A549 (cell line): ENCODE data around the gene SCO2. TPM values are rescaled to one million over a fixed set of nuclear protein-coding genes. Genes with fewer than 3 reads are reported as not detected.

Source experiments
- ATAC-seq, 2 experiments: fragments of 200-7000 bp in 1 of 2; fragments of >200 bp in 1 of 2; cut with Nextera tagmentation in 1 of 2; cut with Tn5 transposase in 1 of 2; 3 replicates each; pipeline versions ENCODE4 v1.8.0 to v1.9.1; 2018 to 2020; ENCODE audit warnings: mild to moderate bottlenecking in 1 of 2, moderate library complexity in 1 of 2
- CTCF ChIA-PET: fragments of 300-600 bp; sonication (Branson Sonifier 250); formaldehyde crosslinking; extraction: SDS; loops from one replicate; lab custom pipeline; 2021; ENCODE audit warnings: antibody characterized with exemption, inconsistent platforms; lab: Yijun Ruan, JAX
- POLR2A ChIA-PET: fragments of 350-600 bp; formaldehyde crosslinking; extraction: SDS; loops from one replicate; lab custom pipeline; 2021; ENCODE audit warnings: antibody characterized with exemption, inconsistent platforms; lab: Yijun Ruan, JAX
- DNase-seq, 2 experiments: peaks; one replicate each; pipeline versions ENCODE4 v3.0.0 to v3.0.0-alpha.2; 2011 to 2016; ENCODE audit warnings: low read depth in 1 of 2, low spot score in 1 of 2
- FAIRE-seq: peaks from 2 replicates; lab custom pipeline; 2011; peaks lifted over from hg19 to GRCh38; lab: Jason Lieb, UNC
- H3K27ac ChIP-seq, 2 experiments: fragments of >200 bp; sonication (Bioruptor Twin); formaldehyde crosslinking; 3 replicates each; pipeline ENCODE4 v1.5.1; 2016 to 2017
- H3K4me1 ChIP-seq: fragments of >200 bp; sonication (Bioruptor Twin); formaldehyde crosslinking; 3 replicates; pipeline ENCODE4 v1.6.1; 2016
- H3K4me2 ChIP-seq: fragments of >200 bp; sonication (Bioruptor Twin); formaldehyde crosslinking; 3 replicates; pipeline ENCODE4 v1.6.1; 2016
- H3K4me3 ChIP-seq: fragments of >200 bp; sonication (Bioruptor Twin); formaldehyde crosslinking; 3 replicates; pipeline ENCODE4 v1.5.1; 2016
- H3K9me3 ChIP-seq: fragments of >200 bp; sonication (Bioruptor Twin); formaldehyde crosslinking; 3 replicates; pipeline ENCODE4 v1.6.1; 2016
- E2F6 ChIP-seq: IDR thresholded peaks from 2 replicates; pipeline ENCODE4 v1.6.1; 2012; ENCODE audit warnings: low read depth, borderline replicate concordance
- EHF ChIP-seq: fragments of 250-450 bp; sonication (Bioruptor Pico); IDR thresholded peaks from 2 replicates; pipeline ENCODE4 v1.5.0; 2020; ENCODE audit warnings: mild to moderate bottlenecking
- FOSL2 ChIP-seq, 2 experiments: fragments of 450-650 bp in 1 of 2; fragments of >200 bp in 1 of 2; sonication (Bioruptor Twin) in 1 of 2; formaldehyde crosslinking; IDR thresholded peaks; 2 replicates each; pipeline versions ENCODE4 v1.5.0 to v1.6.1; 2016 to 2020; ENCODE audit warnings: mild to moderate bottlenecking in 1 of 2, moderate library complexity in 1 of 2
- HDAC2 ChIP-seq: fragments of 200-600 bp; sonication (generic); IDR thresholded peaks from 2 replicates; pipeline ENCODE4 v1.6.1; 2016
- HOXB13 ChIP-seq: fragments of 250-450 bp; sonication (Bioruptor Pico); IDR thresholded peaks from 2 replicates; pipeline ENCODE4 v1.5.0; 2020; ENCODE audit warnings: low read depth, mild to moderate bottlenecking, moderate library complexity
- HOXB5 ChIP-seq: fragments of 250-450 bp; sonication (Bioruptor Pico); IDR thresholded peaks from 2 replicates; pipeline ENCODE4 v1.5.0; 2020; ENCODE audit warnings: mild to moderate bottlenecking, moderate library complexity
- JUN ChIP-seq, 2 experiments: fragments of >200 bp; sonication (Bioruptor Twin); formaldehyde crosslinking; IDR thresholded peaks; 2 replicates in 1 of 2; 3 replicates in 1 of 2; pipeline ENCODE4 v1.6.1; 2016 to 2017
- JUNB ChIP-seq: fragments of >200 bp; sonication (Bioruptor Twin); formaldehyde crosslinking; IDR thresholded peaks from 2 replicates; pipeline ENCODE4 v1.6.1; 2016
- MAFK ChIP-seq: fragments of 450-650 bp; IDR thresholded peaks from 2 replicates; pipeline ENCODE4 v1.6.1; 2014; ENCODE audit not compliant: partially characterized antibody
- MAZ ChIP-seq: fragments of 150-350 bp; IDR thresholded peaks from 2 replicates; pipeline ENCODE4 v1.6.1; 2014; ENCODE audit warnings: antibody characterized with exemption, low read depth, low read length, borderline replicate concordance
- MYC ChIP-seq: IDR thresholded peaks from 2 replicates; pipeline ENCODE4 v1.6.1; 2012; ENCODE audit warnings: mild to moderate bottlenecking, inconsistent platforms, low read length, improper control_type of control experiment, borderline replicate concordance
- NPAS2 ChIP-seq: fragments of 250-450 bp; sonication (Bioruptor Pico); IDR thresholded peaks from 2 replicates; pipeline ENCODE4 v1.8.0; 2022; ENCODE audit warnings: mild to moderate bottlenecking, moderate library complexity, borderline replicate concordance
- POLR2A ChIP-seq: IDR thresholded peaks from 2 replicates; pipeline ENCODE4 v1.6.1; 2012; ENCODE audit warnings: mild to moderate bottlenecking, low read length
- RAD21 ChIP-seq, 2 experiments: fragments of >200 bp in 1 of 2; sonication (Bioruptor Twin) in 1 of 2; formaldehyde crosslinking in 1 of 2; IDR thresholded peaks in 1 of 2; conservative IDR thresholded peaks in 1 of 2; 2 replicates in 1 of 2; 3 replicates in 1 of 2; pipeline ENCODE4 v1.6.1; 2012 to 2018; ENCODE audit warnings: inconsistent platforms in 1 of 2
- RFX5 ChIP-seq: fragments of 450-650 bp; IDR thresholded peaks from 2 replicates; pipeline ENCODE4 v1.7.1; 2014; ENCODE audit warnings: antibody characterized with exemption, mild to moderate bottlenecking, moderate library complexity
- USF2 ChIP-seq: fragments of 450-650 bp; IDR thresholded peaks from 2 replicates; pipeline ENCODE4 v1.6.1; 2014; ENCODE audit warnings: antibody characterized with exemption
- ZSCAN20 ChIP-seq: fragments of 250-450 bp; sonication (Bioruptor Pico); IDR thresholded peaks from 2 replicates; pipeline ENCODE4 v1.8.0; 2022; ENCODE audit warnings: mild to moderate bottlenecking, moderate library complexity
- WGBS: methylation state at CpG from one replicate; pipeline ENCODE4 v1.1.6; 2017; ENCODE audit errors: missing lambda C conversion rate; 5-methylcytosine and 5-hydroxymethylcytosine counted together
- polyA minus RNA-seq: library from RNA; depleted of rRNA, polyadenylated mRNA; stranded (reverse); fragments of >200 nt; gene quantifications from 2 replicates; pipeline ENCODE4 v1.2.3, GENCODE V29; 2011; rRNA and poly(A)+ RNA removed
- polyA plus RNA-seq, 4 experiments: library from polyadenylated mRNA; depleted of rRNA in 3 of 4; stranded (reverse); fragments of >200 nt; fragmentation: RNase III in 1 of 4; extraction: RNeasy Plus Mini Kit Qiagen cat#74134 plus additional on column Dnase treatment in 1 of 4; gene quantifications; 2 replicates in 3 of 4; 3 replicates in 1 of 4; pipeline ENCODE4 v1.2.3, GENCODE V29; 2011 to 2017
- TF ChIP-seq, protein P1 (sequence below): IDR thresholded peaks from 2 replicates; pipeline ENCODE4 v1.6.1; 2012
- TF ChIP-seq, protein P2 (sequence below): fragments of 250-450 bp; sonication (Bioruptor Pico); IDR thresholded peaks from 2 replicates; pipeline ENCODE4 v1.5.0; 2021; ENCODE audit warnings: mild to moderate bottlenecking, moderate library complexity, borderline replicate concordance
- TF ChIP-seq, protein P3 (sequence below): fragments of >200 bp; sonication (Bioruptor Twin); formaldehyde crosslinking; IDR thresholded peaks from 3 replicates; pipeline ENCODE4 v1.6.1; 2016

The SCO2 gene, protein sequence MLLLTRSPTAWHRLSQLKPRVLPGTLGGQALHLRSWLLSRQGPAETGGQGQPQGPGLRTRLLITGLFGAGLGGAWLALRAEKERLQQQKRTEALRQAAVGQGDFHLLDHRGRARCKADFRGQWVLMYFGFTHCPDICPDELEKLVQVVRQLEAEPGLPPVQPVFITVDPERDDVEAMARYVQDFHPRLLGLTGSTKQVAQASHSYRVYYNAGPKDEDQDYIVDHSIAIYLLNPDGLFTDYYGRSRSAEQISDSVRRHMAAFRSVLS
- polyA plus RNA-seq (2011; rRNA removed) (0.37 and 1.9 TPM in 2 replicates), polyA plus RNA-seq (2017; fragmentation: RNase III; extraction: RNeasy Plus Mini Kit Qiagen cat#74134 plus additional on column Dnase treatment) (1.7 to 2.6 TPM (median 2.3 TPM) in 3 replicates), polyA minus RNA-seq (0.58 TPM in 1 of 2 replicates, not detected in the other)
- 2.9 and 4.5 TPM in 2 replicates for polyA plus RNA-seq (2012; cell fraction: cytosol; rRNA removed)
- 3.9 and 5.8 TPM in 2 replicates for polyA plus RNA-seq (2012; cell fraction: nucleus; rRNA removed)

DNA sequence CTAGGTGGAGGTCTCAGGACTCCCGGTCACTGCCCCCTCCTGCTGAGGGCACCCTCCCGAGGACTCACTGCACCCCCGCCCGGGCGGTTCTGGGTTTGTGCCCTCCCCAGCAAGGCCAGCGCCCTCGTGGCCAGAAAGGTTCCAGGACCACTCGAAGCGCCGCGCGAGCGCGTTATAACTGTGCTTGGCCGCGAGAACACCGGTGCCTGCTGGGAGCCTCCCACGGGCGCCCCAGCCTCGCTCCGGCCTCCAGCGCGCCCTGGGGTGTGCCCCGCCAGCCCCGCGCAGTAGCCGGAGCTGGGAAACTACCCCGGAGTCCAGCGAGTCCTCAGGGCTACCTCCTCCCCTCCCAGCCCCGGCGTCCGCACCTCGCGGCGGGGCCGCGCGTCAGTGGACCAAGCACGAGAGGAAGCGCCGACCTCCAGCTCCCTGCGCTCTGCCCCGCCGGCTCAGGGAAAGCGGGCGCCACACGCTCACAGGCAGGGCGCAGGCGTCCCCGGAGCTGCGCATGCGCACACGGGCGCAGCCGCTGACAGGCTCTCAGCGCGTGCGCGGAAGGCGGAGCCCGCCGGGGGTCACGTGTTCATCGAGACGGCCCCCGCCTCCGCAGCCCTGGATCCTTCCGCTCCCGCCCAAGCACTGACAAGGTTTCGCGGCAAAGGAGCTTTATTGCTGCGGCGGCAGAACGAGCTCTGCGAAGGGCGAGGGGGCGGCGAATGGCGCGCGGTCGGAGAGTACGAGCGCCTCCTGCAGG, at the start of gene SCO2:
Gene SCO2 (minus strand): TSS at position 495 of the 754 bp plus-strand sequence. CDS start 1,187 bp downstream, outside the sequence.
- TF ChIP-seq FOSL2 (IDR thresholded peaks at IDR 0.05) (no peak), FOSL2 (CRISPR knock-in tag; IDR thresholded peaks at IDR 0.05) (0 out of 2 replicates have a peak, but pooled peaks have one; percentile 4), MYC (0 out of 2 replicates have a peak, but pooled peaks have one; percentile 11), POLR2A (peak; percentile 64), HDAC2 (no peak), MAFK (peak; percentile 93), HOXB13 (CRISPR knock-in tag) (no peak), NPAS2 (CRISPR knock-in tag) (0 out of 2 replicates have a peak, but pooled peaks have one; percentile 30), ZSCAN20 (CRISPR knock-in tag) (no peak), JUNB (no peak), RAD21 (conservative IDR thresholded peaks at IDR 0.05 in 1 of 2, IDR thresholded peaks at IDR 0.05 in 1 of 2) (no peak), JUN (IDR thresholded peaks at IDR 0.05) (peak in 1 of 2 experiments; percentile 56; a peak in 2 of 5 replicates), EHF (CRISPR knock-in tag) (no peak), MAZ (no peak), E2F6 (peak; percentile 31; the same call in 1 of the 2 replicates), HOXB5 (CRISPR knock-in tag) (no peak), RFX5 (no peak), USF2 (peak; percentile 95)
- TF ChIP-seq, protein P1, sequence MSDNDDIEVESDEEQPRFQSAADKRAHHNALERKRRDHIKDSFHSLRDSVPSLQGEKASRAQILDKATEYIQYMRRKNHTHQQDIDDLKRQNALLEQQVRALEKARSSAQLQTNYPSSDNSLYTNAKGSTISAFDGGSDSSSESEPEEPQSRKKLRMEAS = peak; percentile 44; the same call in 1 of the 2 replicates
- TF ChIP-seq, protein P2, sequence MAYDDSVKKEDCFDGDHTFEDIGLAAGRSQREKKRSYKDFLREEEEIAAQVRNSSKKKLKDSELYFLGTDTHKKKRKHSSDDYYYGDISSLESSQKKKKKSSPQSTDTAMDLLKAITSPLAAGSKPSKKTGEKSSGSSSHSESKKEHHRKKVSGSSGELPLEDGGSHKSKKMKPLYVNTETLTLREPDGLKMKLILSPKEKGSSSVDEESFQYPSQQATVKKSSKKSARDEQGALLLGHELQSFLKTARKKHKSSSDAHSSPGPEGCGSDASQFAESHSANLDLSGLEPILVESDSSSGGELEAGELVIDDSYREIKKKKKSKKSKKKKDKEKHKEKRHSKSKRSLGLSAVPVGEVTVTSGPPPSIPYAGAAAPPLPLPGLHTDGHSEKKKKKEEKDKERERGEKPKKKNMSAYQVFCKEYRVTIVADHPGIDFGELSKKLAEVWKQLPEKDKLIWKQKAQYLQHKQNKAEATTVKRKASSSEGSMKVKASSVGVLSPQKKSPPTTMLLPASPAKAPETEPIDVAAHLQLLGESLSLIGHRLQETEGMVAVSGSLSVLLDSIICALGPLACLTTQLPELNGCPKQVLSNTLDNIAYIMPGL (CRISPR knock-in tag) = no peak
- TF ChIP-seq, protein P3, sequence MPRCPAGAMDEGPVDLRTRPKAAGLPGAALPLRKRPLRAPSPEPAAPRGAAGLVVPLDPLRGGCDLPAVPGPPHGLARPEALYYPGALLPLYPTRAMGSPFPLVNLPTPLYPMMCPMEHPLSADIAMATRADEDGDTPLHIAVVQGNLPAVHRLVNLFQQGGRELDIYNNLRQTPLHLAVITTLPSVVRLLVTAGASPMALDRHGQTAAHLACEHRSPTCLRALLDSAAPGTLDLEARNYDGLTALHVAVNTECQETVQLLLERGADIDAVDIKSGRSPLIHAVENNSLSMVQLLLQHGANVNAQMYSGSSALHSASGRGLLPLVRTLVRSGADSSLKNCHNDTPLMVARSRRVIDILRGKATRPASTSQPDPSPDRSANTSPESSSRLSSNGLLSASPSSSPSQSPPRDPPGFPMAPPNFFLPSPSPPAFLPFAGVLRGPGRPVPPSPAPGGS = peak; percentile 39; the same call in 1 of the 3 replicates
- peak within 1 kb of the TSS; percentile 70 for H3K4me3 ChIP-seq
- peak; percentile 87 to 97 for DNase-seq
- FAIRE-seq = no peak
- CTCF ChIA-PET = interaction anchor here (0.7 to 2.7 kb wide), 37 partner anchors 8 to 384 kb away, joined by 3 to 31 read pairs (median 4); partner anchors contain the start of genes KLHDC7B, LMF2, NCAPH2 and SYCE3
- ATAC-seq = peak; percentile 30 to 67
- WGBS = 3% methylated on average over 15 of the region's 84 CpGs
- peaks cover 20% of the 10 kb centered on the region for H3K4me1 ChIP-seq
- peak within 1 kb of the TSS; percentile 92 to 99 for H3K27ac ChIP-seq
- no peaks in the 10 kb centered on the region for H3K9me3 ChIP-seq
- POLR2A ChIA-PET = interaction anchor here (0.9 to 2.8 kb wide), 8 partner anchors 14 to 335 kb away, joined by 3 to 36 read pairs (median 6); partner anchors contain the start of genes CHKB, KLHDC7B, LMF2 and NCAPH2
- peak within 1 kb of the TSS; percentile 96 for H3K4me2 ChIP-seq
